ENCODE data around the gene SCN5A.

Gene SCN5A

DNA sequence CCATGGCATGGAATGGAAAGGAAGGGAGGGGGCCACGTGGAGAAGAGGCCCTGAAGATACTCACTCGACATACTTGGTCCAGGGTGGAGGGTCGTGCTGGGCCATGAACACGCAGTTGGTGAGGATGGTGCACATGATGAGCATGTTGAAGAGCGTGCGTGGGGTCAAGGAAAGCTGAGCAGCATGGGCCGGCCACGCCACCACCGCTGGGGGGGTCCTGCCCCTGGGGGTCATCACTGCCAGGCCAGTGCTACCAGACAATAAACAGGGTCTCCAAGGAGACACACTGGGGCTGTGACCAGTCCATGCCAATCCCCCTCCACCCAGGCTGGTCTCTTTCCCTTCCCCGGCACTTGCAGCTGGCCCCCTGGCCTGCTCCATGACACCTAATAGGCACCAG, 27.2 kb downstream of the SCN5A start:
- no peak for DNase-seq (ENCODE audit: low read depth)

DNA sequence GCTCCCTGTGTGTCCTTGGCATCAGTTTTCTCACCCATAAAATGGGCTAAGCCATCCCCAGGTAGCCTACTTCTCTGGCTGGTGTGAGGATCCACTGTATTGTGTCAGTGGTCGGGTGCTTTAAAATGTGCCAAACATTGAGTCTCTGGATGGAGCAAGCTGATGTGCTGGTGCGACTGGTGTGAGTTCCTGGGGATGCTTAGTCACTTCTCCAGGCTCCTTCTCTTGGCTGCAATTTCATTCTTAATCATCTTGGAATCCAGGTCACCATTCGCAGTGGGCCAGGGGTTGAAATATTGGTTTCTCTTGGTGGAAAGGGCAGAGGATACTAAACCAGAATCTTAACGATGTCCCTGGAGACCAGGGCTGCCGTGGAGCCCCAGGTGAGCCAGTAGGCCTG, 29.3 kb downstream of the SCN5A start:
- DNase-seq (ENCODE audit: low read depth): no peak

DNA sequence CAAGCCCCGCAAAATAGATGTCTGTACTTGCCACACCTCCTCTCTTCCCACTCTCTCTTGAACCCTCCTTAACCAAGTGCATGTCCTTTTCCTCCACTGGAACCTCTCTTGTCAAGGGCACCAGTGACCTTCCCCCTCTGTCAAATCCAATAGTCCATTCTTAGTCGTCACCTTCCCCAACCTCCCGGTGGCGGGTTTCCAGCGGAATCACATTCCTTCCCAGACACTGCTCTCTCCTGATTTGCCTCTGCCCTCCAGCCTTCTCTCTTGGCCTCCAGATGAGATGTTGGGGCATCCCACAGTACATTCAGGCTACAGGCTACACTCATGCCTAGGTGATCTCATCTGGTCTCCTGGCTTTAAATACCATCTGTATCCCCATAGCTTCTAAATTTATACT, 31.1 kb downstream of the SCN5A start:
- no peak for DNase-seq (ENCODE audit: low read depth)

DNA sequence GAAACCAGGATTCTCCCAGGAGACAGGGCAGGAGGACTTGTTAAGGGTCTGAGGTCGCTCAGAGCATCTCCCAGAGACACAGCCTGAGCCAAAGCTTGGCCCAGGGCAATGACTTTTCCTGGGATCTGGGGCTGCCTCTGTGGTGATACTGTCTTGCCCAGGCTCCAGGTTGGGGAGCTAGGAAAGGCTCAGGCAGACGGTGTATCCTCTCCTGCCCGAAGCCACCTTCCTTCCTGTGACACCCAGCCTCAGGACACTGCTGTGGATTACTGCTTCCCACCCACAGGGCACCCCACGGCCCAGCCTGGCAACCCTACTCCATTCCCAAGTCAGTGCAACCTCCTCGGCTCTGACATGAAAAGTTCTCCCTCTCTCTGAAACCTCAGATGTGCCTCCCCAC, 31.9 kb downstream of the SCN5A start:
- no peak for DNase-seq (ENCODE audit: low read depth)

DNA sequence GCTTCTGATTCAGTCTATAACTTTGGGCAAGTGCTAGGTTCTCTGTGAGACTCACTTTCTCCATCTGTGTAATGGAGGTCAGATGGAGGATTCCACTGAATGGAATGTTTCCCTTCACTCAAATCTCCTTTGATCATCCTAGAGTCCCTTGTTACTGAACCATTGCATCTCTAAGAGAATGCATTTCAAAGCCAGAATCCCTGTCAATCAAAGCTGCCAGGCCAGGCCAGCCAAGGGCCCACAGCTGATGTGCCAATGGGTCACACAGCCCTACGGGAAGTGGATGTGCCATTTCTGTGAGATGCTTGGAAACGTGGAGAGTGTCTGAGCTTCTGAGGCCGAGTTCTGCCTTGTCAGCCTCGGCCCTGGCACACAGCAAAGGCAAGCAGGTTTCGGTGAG, 32.4 kb downstream of the SCN5A start:
- DNase-seq (ENCODE audit: low read depth): no peak

DNA sequence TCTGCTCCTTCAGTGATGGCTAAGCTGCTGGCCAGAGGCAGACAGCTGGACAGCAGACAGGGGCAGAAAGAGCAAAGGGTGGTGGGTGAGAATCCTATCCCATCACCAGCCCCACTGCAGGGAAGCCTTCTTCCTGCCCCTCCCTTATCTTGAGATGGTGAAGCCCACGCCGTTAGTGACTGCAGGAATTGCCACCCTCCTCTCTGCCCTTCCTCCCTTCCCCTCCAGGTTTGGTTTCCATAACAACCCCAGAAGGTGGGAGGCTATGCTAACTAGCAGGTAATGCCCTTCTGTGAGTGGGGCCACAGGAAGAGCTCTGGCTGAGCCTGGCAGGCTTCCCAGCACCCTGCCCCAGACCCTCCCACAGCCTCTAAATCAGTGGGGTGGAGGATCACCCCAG, 32.8 kb downstream of the SCN5A start:
- DNase-seq (ENCODE audit: low read depth): no peak

DNA sequence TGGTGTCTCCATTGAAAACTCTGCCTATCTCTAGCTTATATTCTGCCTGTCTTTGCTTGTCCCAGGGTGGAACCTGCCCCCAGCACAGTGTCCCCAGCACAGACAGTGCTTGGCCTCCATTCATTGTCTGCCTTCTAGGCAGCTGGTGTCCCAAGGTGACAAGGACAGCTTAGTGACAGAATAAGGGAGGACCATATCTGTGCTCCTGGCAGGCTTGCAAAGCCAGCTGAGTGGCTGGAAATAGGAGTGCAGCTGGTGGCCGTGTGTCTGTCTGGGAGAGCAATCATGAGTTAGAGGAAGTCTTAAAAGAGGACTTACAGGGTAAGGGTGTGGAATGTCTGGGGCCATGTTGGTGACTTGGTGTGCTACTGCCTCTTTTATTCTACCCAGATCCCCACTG, 33.4 kb downstream of the SCN5A start:
- no peak for DNase-seq (ENCODE audit: low read depth)

DNA sequence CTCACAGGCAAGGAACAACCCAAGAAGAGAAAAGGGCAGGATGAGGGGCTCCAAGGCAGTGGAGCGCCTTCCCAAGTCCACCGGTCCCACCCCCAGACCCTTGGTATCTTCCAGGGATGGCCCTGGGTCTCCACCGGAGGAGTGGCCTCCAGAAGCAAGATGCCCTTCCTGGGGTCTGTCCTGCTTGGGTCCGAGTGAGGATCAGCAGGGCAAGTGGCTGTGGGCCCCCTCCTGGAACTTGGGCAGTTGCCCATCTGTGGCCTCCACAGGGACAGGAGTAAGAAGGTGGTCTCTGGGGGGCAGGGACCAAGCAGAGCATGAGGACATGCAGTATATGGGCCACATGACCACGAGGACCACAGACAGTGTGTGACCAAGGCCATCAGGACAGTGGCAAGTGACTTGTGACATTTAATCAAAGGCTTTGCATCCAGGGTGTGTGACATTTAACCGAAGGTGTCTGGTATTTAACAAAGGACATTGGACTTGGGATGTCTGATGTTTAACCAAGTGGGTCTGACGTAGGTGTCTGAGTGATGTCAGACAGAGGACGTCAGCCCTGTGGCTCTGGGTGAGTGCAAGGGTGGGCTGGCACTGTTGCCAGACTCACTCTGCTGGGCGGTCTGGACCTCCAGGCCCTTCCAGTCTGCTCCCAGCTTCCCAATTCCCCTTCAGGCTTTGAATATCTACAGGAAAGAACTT, 34.7 kb downstream of the SCN5A start:
- DNase-seq (ENCODE audit: low read depth): no peak

DNA sequence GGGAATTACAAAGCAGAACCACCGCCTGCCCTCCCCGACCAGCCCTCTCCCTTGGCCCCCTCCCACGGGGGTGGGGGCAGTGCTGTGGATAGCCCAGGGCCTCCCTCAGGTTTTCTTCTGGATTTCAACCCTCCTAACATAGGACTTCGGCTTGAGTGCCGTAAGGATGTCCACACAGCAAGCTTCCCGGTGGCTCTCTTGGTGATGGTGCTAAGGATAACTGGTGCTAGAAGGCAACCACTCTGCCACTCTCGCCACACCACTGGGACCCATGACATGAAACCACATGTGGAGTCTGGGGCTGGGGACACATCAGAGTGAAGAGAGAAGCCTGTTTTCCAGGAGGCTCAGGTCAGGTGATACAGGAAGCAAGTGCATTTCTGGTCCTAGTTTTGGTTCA, 35.4 kb downstream of the SCN5A start:
- DNase-seq (ENCODE audit: low read depth): no peak

DNA sequence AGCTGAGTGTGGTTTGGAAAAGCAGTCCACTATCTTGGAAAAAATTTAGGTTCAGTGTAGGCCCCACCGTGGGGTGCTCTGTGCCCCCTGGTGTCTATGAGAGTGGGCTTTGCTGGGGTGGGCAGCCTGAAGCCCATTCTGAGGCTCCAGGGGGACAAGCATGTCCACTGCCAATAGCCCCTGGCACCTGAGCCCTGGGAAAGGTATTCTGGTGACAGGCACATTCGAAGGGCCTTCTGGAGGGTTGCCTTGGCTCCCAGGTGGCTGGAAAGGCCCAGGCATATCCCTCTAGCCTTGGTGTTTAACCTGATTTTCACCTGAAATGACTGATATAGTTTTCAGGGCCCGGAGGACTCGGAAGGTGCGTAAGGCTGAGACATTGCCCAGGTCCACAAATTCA, 36.1 kb downstream of the SCN5A start:
- no peak for DNase-seq (ENCODE audit: low read depth)

DNA sequence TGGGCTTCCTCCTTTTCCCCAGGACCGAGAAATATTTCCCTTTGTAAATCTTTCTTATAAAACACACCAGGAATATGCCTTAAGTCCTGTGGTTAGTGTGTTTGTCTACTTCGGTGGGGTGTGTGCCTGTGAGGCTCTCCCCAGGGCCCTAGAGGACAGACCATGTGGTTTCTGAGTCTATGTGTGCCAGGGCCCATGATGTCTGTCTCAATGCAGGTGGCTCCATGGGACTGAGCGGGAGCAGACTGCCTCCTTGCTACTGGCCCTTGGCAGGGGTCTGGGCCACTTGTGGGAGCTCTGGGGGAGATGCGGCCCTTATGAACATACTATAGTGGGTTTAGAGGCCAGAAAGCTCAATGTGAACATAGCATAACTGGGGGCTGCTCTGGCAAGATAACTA, 37.6 kb downstream of the SCN5A start:
- no peak for DNase-seq (ENCODE audit: low read depth)

DNA sequence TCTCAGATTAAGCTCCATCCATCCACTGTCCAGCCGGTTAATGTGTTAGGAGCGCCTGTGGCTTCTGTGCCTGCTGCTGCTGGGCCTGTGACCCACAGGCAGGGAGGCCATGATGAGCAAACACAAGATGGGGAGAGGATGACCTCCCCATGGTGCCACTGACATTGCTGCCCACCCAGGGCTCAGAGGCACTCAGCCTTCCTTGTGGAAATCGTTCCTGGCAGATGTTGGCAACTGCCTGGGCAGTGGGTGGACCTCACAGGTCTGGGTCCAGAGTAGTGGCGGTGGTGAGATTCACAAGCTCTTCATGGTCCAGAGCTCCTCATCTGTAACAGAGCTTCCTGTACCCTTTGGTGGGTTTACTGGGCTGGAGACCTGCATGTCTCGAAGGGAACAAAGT, 38.6 kb downstream of the SCN5A start:
- no peak for DNase-seq (ENCODE audit: low read depth)

DNA sequence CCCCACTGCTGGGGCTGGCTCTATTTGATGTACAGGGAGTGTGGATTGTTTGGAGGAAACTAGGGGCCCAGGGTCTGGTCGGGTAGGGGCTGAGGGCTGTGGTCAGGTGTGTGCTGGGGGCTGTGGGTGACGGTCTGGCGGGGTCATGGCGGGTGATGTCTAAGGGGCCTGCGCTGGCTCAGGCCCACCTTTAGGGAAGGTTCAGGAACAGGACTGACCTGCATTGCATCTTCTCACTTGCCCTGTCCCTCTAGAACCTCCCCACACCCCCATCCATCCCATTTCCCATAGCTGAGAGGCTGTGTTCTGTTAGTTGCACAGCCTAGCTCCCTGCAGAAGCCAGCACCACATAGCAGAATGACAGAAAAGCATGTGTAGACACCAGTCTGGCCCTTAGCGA, 39.1 kb downstream of the SCN5A start:
- no peak for DNase-seq (ENCODE audit: low read depth)

DNA sequence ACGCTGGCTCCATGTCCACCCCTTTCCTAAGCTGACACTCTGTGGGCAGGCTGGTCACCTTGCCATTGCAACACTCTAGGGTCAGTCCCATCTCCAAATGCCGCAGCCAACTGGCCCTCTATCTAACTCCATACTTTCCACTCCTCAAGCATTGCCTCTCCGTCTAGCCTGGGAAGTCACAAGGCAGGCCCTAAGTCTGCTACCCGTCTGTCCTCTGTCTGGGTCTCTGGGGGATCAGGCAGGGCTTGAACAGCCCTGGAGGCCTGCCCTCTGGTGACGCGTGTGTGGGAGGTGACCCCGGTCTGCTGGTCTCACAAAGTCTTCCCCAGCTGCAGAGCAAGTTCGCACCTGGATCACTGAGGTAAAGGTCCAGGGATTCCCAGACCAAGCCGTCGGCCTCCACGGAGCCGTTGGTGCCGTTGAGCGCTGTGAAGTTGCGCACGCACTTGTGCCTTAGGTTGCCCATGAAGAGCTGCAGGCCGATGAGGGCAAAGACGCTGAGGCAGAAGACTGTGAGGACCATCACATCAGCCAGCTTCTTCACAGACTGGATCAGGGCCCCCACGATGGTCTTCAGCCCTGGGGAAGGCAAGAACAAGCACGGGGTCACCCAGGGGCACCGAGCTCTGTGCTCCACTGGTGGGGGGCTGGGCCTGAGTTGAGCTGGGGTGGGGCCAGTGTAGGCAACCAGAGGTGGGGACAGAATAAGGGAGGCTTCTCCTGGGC, 39.9 kb downstream of the SCN5A start:
- no peak for DNase-seq (ENCODE audit: low read depth)

DNA sequence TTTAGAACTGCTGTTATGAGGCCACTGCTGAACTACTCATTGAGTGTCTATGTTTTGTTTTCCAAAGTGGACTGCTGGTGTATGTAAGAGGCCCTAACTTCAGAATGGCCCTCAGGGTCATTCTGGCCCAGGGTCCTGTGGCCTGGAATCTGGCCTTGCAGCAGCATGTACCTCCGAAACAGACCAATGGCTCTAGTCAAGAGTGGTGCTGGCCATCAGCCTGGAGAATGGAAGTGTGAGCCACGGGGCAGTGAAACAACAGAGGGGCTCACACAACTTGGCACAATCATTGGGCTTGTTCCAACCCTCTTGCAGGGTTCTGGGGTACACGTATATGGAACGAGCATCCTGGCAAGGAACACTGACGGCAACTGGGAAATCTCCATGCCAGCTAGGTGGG, 40.5 kb downstream of the SCN5A start:
- no peak for DNase-seq (ENCODE audit: low read depth)

DNA sequence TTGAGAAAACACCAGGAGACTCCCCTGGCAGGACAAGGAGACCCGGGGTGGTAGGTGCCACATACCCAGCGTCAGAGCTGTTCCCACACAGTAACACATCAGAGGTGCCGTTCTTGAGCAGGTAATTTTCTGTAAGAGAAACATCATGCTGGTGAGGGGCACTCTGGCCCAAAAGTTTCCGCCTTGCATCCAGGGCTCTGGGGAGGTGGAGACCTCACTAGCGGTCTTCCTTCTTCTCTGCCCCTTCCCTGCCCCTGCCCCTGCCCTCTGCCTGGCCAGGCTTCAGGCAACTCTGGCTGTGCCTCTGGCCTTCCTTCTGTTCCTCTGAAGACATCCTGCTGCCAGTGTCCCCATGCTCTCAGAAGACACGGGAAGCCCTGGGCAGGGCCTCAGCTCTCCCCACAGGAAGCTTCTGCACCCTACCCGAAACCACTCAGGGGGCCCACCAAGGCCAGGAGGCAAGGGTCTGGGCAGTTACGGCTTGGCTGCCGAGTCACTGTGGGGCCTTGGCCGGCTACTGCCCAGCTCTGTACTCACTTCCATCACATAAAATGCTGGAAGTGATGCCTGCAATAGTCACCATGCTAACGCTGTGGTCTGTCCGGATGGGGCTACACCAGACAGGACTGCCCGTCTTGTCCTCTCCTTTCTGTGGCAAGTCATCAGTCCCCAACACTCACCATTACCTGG, 41.3 kb downstream of the SCN5A start:
- no peak for DNase-seq (ENCODE audit: low read depth)

DNA sequence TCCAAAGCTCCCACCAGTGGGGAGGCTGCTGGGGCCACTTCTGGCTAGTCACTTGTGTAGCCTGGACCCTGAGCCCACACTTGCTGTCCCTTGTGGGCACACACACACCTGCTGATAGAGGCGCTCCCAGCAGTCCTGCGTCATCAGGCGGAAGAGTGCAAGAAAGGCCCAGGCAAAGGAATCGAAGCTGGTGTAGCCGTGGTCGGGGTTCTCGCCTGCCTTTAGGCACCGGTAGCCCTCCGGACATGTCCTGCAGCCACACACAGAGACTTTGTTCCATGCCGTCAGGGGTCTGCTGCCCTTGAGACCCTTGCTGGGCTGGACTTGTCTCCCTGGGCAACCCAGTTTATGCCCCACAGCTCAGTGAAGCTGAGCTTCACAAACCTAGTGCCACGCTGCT, 42.9 kb downstream of the SCN5A start:
- DNase-seq (ENCODE audit: low read depth): no peak

DNA sequence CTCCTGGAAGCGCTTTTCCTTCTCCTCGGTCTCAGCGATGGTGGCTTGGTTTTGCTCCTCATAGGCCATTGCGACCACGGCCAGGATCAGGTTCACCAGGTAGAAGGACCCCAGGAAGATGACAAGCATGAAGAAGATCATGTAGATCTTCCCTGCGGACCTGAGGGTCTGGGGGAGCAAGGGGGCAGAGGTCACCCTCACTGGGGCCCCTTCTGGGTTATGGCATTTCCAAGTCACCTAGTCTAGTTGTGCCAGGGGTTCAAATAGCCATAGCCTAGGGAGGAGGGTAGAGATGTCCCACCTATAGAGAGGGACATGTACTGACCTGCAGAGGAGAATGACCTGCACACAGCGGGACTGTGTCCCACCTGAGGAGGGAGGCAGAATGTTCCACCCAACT, 43.5 kb downstream of the SCN5A start:
- no peak for DNase-seq (ENCODE audit: low read depth)

DNA sequence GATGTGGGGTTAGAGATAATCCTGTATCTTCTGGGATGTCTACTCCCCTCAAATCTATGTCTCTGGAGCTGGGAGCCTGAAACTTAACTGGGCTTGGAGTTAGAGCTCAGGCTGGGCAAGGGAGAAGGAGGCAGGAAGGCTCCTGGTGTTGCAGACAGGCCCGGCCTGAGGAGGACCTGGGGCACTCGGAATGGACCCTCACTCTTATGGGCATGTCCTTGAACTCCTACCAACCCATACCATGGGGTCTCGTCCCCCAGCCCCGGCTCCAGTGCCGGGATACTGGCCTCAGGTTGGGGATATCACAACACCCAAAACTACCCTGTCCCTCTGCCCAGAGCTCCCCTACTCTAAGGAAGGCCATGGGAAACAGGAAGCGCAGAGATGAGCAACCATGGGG, 45.2 kb downstream of the SCN5A start:
- DNase-seq (ENCODE audit: low read depth): no peak

DNA sequence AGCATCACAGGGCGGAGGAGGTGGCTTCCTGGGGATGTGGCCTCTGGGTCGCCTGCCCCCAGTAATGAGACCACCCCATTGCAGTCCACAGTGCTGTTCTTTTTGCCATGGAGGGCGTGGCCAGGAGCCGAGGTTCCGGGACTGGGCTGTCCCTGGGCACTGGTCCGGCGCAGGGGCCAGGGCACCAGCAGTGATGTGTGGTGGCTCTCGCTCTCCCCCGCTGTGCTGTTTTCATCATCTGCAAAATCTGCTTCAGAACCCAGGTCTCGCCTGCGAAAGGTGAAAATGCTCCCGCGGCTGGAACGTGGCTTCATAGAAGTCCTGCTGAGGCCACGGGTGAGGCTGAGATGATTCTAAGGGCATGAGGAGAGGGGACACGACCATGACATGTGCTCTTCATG, 45.8 kb downstream of the SCN5A start:
- DNase-seq (ENCODE audit: low read depth): no peak

DNA sequence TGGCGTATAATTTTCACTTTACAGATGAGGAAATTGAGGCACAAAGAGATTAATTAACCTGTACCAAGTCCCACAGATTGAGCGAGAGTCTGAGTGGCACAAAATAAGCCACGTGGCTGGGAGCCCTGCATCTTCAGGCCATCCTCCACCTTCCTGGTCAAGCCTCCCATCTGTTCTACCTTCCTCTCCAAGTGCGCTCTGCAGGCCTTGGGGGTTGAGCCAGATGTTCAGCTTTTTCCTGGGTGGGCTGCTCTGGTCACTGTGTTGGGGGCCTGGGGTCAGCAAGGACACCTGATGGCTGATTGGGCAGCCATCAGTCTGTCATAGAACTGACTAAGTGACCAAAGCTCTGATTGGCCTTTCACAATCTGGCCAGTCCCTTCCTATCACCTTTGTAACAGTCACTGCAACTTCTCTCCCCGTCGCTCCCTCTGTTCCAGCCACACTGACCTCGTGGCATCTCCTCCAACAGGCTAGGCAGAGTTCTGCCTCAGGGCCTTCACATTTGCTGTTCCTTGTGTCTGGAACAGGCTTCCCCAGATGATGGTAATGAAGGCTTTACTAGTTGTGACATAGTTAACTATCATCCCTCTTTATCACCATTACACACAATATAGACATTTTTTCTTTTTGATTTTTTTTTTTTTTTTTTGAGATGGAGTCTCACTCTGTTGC, 46.8 kb downstream of the SCN5A start:
- no peak for DNase-seq (ENCODE audit: low read depth)

DNA sequence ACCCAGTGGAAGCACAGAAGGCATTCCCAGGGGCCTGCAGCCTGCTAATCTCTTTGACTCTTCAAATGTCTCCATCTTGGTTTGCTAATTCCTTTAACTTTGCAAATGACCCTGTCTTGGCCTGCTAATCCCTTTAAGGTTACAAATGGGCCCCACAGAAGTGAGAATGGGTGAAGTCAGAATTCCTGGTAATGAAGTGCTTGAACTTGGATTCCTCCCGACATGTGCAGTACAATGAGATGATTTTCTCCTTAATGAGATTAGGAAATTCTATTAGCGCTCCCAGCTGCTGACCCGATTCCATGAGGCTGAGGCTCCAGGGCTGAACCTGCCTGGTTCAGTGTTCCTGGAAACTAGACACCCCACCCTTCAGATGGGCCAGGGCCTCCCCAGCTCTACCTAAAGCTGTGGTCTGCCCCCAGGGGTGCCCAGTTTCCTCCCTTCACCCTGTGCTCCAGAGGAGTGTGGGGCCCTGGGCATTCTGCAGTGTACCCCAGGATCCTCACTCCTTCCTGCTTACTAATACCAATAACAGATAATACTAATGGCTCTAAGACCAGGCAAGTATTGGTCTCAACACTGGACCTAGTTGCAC, 47.4 kb downstream of the SCN5A start:
- no peak for DNase-seq (ENCODE audit: low read depth)

DNA sequence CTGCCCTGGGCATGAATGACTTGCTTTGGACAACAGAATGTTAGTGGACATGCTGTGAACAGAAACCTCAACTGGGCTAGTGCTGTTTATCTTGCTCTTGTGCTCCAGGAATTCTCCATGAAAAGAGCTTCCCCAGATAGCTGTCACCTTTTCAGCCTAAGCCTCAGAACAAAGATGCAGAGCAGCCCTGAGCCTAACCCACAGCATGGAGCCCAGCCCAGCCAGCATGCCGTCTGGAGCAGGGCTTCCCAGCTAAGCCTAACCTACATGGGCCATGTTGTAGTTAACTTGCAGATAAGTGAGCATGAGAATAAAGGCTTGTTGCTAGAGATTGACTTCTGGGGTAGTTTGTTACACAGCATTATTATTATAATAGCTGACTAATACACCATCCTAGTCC, 48.9 kb downstream of the SCN5A start:
- no peak for DNase-seq (ENCODE audit: low read depth)

Data from non-pigmented ciliary epithelial cell (primary cell).